Gastroesophageal sphincter (tissue), 4 donors: ENCODE results near the gene RAP1A. TPM values are rescaled to one million over a fixed set of nuclear protein-coding genes. Genes with fewer than 3 reads are reported as not detected.

Source experiments
- ATAC-seq: fragments of 150-250 bp; one replicate; pipeline ENCODE4 v1.9.1; 2016; ENCODE audit warnings: mild to moderate bottlenecking, moderate library complexity
- H3K27ac ChIP-seq, 4 donors: fragments of 200-600 bp; sonication (generic) in 3 of 4; 1 replicate in 3 of 4; 2 replicates in 1 of 4; pipeline ENCODE4 v1.5.1; 2016 to 2019
- H3K27me3 ChIP-seq: fragments of 200-600 bp; sonication (generic); one replicate; pipeline ENCODE4 v1.5.1; 2019
- H3K36me3 ChIP-seq, 2 donors: fragments of 200-600 bp; sonication (generic); one replicate each; pipeline ENCODE4 v1.5.1; 2019; ENCODE audit warnings: control low read depth in 1 of 2
- H3K4me1 ChIP-seq, 3 donors: fragments of 200-600 bp; sonication (generic); 1 replicate in 2 of 3; 2 replicates in 1 of 3; pipeline ENCODE4 v1.5.1; 2016 to 2019; ENCODE audit warnings: control low read depth in 2 of 3
- H3K4me3 ChIP-seq, 2 donors: fragments of 200-600 bp; sonication (generic); one replicate each; pipeline ENCODE4 v1.5.1; 2019; ENCODE audit warnings: mild to moderate bottlenecking in 1 of 2, moderate library complexity in 1 of 2
- H3K9me3 ChIP-seq, 3 donors: fragments of 200-600 bp; sonication (generic); one replicate each; pipeline ENCODE4 v1.5.1; 2017 to 2019; ENCODE audit warnings: control low read depth in 2 of 3
- EP300 ChIP-seq: sonication (generic); formaldehyde crosslinking; IDR thresholded peaks from one replicate; pipeline ENCODE4 v1.6.1; 2017; ENCODE audit warnings: antibody characterized with exemption, mild to moderate bottlenecking
- POLR2A ChIP-seq, 2 donors: fragments of 450-650 bp; IDR thresholded peaks; one replicate each; pipeline ENCODE4 v1.6.1; 2017; ENCODE audit warnings: antibody characterized with exemption in 2 of 2, mild to moderate bottlenecking in 2 of 2, moderate library complexity in 1 of 2
- POLR2AphosphoS5 ChIP-seq: sonication (generic); formaldehyde crosslinking; IDR thresholded peaks from one replicate; pipeline ENCODE4 v1.6.1; 2017; ENCODE audit warnings: antibody characterized with exemption
- WGBS, 2 donors: methylation state at CpG; one replicate each; pipeline ENCODE4 v1.1.5; 2018; ENCODE audit warnings: low coverage in 1 of 2; 5-methylcytosine and 5-hydroxymethylcytosine counted together
- total RNA-seq, 4 donors: library from RNA; depleted of rRNA; stranded (reverse); fragments of >200 nt; gene quantifications; one replicate each; pipeline ENCODE4 v1.1.0, GENCODE V29; 2016
- TF ChIP-seq, protein P1 (sequence below), 4 experiments: fragments of 200-600 bp in 2 of 4; fragments of 450-650 bp in 2 of 4; sonication (generic) in 1 of 4; IDR thresholded peaks; one replicate each; pipeline ENCODE4 v1.5.1; 2017 to 2019; ENCODE audit warnings: antibody characterized with exemption in 4 of 4, mild to moderate bottlenecking in 2 of 4, moderate library complexity in 2 of 4

RAP1A gene
- total RNA-seq, 4 donors from 2014 or later = 177 to 268 (median 214) TPM

DNA sequence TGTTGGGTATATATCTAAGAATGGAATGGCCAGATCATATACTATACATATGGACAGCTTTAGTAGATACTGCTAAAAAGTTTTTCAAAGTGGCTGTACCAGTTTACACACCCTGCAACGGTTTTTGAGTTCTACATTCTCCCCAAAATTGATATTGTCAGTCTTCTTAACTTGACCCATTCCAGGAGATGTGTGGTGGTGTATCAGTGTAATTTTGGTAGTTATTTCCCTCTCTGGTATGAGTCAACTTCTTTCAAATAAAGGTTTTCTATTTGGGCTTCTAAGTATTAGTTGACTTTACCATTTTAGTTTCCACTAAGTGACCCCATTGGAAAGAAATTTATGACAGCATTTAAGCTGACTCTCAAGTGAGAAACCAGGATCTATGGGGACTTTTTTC is 90.4 kb downstream of the RAP1A start:
- TF ChIP-seq POLR2AphosphoS5 = no peak
- TF ChIP-seq, protein P1, sequence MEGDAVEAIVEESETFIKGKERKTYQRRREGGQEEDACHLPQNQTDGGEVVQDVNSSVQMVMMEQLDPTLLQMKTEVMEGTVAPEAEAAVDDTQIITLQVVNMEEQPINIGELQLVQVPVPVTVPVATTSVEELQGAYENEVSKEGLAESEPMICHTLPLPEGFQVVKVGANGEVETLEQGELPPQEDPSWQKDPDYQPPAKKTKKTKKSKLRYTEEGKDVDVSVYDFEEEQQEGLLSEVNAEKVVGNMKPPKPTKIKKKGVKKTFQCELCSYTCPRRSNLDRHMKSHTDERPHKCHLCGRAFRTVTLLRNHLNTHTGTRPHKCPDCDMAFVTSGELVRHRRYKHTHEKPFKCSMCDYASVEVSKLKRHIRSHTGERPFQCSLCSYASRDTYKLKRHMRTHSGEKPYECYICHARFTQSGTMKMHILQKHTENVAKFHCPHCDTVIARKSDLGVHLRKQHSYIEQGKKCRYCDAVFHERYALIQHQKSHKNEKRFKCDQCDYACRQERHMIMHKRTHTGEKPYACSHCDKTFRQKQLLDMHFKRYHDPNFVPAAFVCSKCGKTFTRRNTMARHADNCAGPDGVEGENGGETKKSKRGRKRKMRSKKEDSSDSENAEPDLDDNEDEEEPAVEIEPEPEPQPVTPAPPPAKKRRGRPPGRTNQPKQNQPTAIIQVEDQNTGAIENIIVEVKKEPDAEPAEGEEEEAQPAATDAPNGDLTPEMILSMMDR (IDR thresholded peaks at IDR 0.05) = no peak
- no peak for TF ChIP-seq POLR2A (IDR thresholded peaks at IDR 0.05)
- Histone ChIP-seq H3K4me3 (no peak overlapping the region), H3K27ac (no peak overlapping the region), H3K9me3 (no peaks in the 10 kb centered on the region), H3K4me1 (peaks cover 0 to 22% (median 0%) of the 10 kb centered on the region in 3 donors), H3K27me3 (no peaks in the 10 kb centered on the region), H3K36me3 (peaks cover 0 to 65% of the 10 kb centered on the region in 2 donors)
- no peak for ATAC-seq
- 71 to 73% methylated on average over 1 of the region's 1 CpG for WGBS, 2 donors

DNA sequence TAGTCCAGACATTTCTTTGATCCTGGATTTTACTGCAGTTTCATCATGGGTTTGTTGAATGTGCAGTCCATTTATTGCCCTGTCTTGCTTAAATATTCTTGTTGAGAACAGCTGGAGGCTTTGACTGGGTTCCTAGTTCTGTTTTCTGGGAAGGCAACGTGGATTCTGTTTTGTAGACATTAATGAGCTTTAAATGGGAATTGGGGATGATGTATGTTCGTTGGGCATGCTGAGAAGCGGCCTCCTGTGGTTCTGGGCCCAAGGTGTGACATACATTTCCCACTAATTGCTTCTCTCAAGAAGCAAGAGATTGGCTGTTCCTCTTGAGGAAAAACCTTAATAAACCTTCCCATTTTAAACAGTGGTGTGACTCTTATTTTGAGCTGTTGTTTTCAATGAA is 96.7 kb downstream of the RAP1A start:
- 37 to 54% methylated on average over 3 of the region's 3 CpGs for WGBS, 2 donors
- TF ChIP-seq EP300 (no peak), POLR2A (IDR thresholded peaks at IDR 0.05) (no peak), POLR2AphosphoS5 (no peak)
- TF ChIP-seq, protein P1 (IDR thresholded peaks at IDR 0.05) = no peak
- H3K36me3 ChIP-seq = peaks cover 0 to 16% of the 10 kb centered on the region in 2 donors
- ATAC-seq = no peak
- H3K9me3 ChIP-seq = no peaks in the 10 kb centered on the region
- H3K4me1 ChIP-seq = peaks cover 6 to 27% (median 15%) of the 10 kb centered on the region in 3 donors
- no peak overlapping the region for H3K4me3 ChIP-seq
- no peak overlapping the region for H3K27ac ChIP-seq
- H3K27me3 ChIP-seq = no peaks in the 10 kb centered on the region

DNA sequence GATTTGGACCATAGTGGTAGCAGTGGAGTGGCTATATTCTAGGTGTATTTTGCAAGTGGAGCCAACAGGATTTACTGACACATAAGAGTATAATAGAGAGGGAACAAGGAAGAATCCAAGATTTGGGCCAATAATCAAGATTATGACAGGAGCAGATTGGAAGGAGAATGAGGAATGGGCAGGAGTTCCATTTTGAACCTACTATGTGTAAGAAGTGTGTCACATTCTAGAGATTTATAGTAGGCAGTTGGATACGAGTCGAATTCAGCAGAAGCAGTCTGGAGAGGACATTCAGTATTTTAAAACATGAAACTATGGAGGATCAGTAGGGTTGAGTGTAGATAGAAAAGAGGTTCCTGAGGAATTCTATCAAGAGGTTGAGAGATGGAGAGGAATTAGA is 97.9 kb downstream of the RAP1A start:
- Histone ChIP-seq H3K36me3 (peaks cover 0 to 7% of the 10 kb centered on the region in 2 donors), H3K4me3 (no peak overlapping the region), H3K9me3 (no peaks in the 10 kb centered on the region), H3K4me1 (peaks cover 6 to 38% (median 15%) of the 10 kb centered on the region in 3 donors), H3K27me3 (no peaks in the 10 kb centered on the region), H3K27ac (no peak overlapping the region)
- no peak for ATAC-seq
- TF ChIP-seq POLR2A (IDR thresholded peaks at IDR 0.05) (no peak), POLR2AphosphoS5 (no peak), EP300 (no peak)
- TF ChIP-seq, protein P1 (IDR thresholded peaks at IDR 0.05) = no peak
- WGBS, 2 donors = 92 to 100% methylated on average over 2 of the region's 2 CpGs

DNA sequence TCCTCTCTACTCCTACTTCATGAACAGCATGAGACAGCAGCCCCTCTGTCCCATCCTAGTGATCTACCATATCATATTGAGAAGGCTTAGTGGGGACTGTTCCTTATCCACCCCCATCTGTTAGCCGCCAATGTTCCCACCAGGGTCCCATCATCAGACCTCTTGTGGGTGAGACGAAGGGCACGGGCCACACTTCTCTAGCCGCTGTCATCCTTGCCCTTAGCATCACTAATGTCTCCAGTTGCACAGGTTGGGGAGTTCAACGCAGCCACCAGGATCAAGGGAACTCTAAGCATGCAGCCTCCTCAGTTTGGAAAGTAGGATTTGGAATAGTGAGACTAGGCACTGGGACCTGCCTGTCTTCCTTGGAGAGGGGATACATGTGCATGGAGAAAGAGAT is 99.5 kb downstream of the RAP1A start:
- ATAC-seq = no peak
- no peaks in the 10 kb centered on the region for H3K9me3 ChIP-seq
- TF ChIP-seq, protein P1 (IDR thresholded peaks at IDR 0.05) = no peak
- no peak for TF ChIP-seq POLR2AphosphoS5
- TF ChIP-seq EP300 = no peak
- TF ChIP-seq POLR2A (IDR thresholded peaks at IDR 0.05) = no peak
- no peaks in the 10 kb centered on the region for H3K27me3 ChIP-seq
- peaks cover 6 to 40% (median 15%) of the 10 kb centered on the region in 3 donors for H3K4me1 ChIP-seq
- H3K36me3 ChIP-seq = no peaks in the 10 kb centered on the region
- H3K27ac ChIP-seq = peak overlapping the region in 3 of 4 donors; percentile 13 to 56 (median 36)
- H3K4me3 ChIP-seq = no peak overlapping the region
- 80 to 100% methylated on average over 1 of the region's 5 CpGs for WGBS, 2 donors

DNA sequence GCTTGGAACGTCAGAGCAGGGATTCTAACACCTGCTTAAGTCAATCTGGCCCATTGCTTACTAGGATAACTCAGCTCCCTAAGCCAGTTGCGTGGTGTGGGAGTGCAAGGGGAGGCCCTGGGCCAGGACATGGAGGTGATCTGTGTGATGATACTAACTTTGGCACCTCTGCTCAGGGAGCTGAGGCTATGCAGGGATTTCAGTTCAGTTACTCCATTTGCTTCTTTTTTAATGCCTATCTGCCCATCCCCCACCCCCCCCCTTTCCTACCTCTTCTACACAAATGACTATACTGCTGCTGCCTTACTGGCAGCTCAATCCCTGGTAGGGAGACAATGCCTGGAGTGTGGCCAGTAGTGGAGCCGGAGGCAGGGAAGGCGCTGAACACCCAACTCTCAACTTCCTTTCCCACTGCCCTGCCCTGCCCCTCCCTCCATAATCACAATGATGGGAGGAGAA is 100.1 kb downstream of the RAP1A start:
- no peaks in the 10 kb centered on the region for H3K36me3 ChIP-seq
- peak; percentile 54 for ATAC-seq
- peaks cover 6 to 44% (median 15%) of the 10 kb centered on the region in 3 donors for H3K4me1 ChIP-seq
- no peaks in the 10 kb centered on the region for H3K27me3 ChIP-seq
- H3K27ac ChIP-seq = peak overlapping the region in 3 of 4 donors; percentile 13 to 66 (median 56)
- H3K9me3 ChIP-seq = no peaks in the 10 kb centered on the region
- WGBS, 2 donors = 0 to 37% methylated on average over 1 to 2 of the region's 4 CpGs
- TF ChIP-seq, protein P1 (IDR thresholded peaks at IDR 0.05) = no peak
- TF ChIP-seq EP300 = no peak
- TF ChIP-seq POLR2AphosphoS5 = no peak
- TF ChIP-seq POLR2A (IDR thresholded peaks at IDR 0.05) = no peak
- no peak overlapping the region for H3K4me3 ChIP-seq
